OCI-LY7 (cell line): ENCODE results near the gene CDHR5. TPM values are rescaled to one million over a fixed set of nuclear protein-coding genes. Genes with fewer than 3 reads are reported as not detected.

ENCODE experiments used
- BruUV-seq: library from RNA; stranded (reverse); fragments of 400-500 nt; replicated peaks from 2 replicates; lab custom pipeline; 2021; lab: Mats Ljungman, UMichigan
- CTCF ChIA-PET: fragments of 300-600 bp; sonication (Branson Sonifier 250); formaldehyde crosslinking; loops from one replicate; lab custom pipeline; 2022; ENCODE audit warnings: antibody characterized with exemption; ENCODE audit not compliant: unreplicated experiment; lab: Charles Lee
- POLR2A ChIA-PET: fragments of 300-600 bp; sonication (Branson Sonifier 250); formaldehyde crosslinking; loops from one replicate; lab custom pipeline; 2022; ENCODE audit warnings: antibody characterized with exemption; lab: Charles Lee
- DNase-seq: peaks from one replicate; pipeline ENCODE4 v3.0.0-alpha.2; 2015; ENCODE audit warnings: low spot score
- H2AFZ ChIP-seq: fragments of 200-600 bp; sonication (generic), shearing (Covaris generic); 2 replicates; pipeline ENCODE4 v1.6.1; 2014; ENCODE audit warnings: mild to moderate bottlenecking, antibody characterized with exemption, low read length, moderate library complexity
- H3K27ac ChIP-seq: fragments of 200-600 bp; sonication (generic); 2 replicates; pipeline ENCODE4 v1.5.1; 2014; ENCODE audit warnings: mixed run types, low read depth, mild to moderate bottlenecking, moderate library complexity, low read length, inconsistent platforms; ENCODE audit not compliant: poor library complexity, severe bottlenecking
- H3K36me3 ChIP-seq: fragments of 200-600 bp; sonication (generic); 2 replicates; pipeline ENCODE4 v1.6.1; 2014; ENCODE audit warnings: mild to moderate bottlenecking, antibody characterized with exemption, low read length, moderate library complexity, mixed read lengths; ENCODE audit not compliant: insufficient read depth
- H3K4me1 ChIP-seq: fragments of 200-600 bp; sonication (generic); 2 replicates; pipeline ENCODE4 v1.5.1; 2014; ENCODE audit warnings: mild to moderate bottlenecking, low read length; ENCODE audit not compliant: insufficient read depth, poor library complexity, severe bottlenecking
- H3K4me2 ChIP-seq: fragments of 200-600 bp; sonication (generic); 2 replicates; pipeline ENCODE4 v1.6.1; 2014; ENCODE audit warnings: mild to moderate bottlenecking, low read length
- H3K4me3 ChIP-seq: fragments of 200-600 bp; sonication (generic); 2 replicates; pipeline ENCODE4 v1.5.1; 2014; ENCODE audit warnings: mild to moderate bottlenecking, low read depth, low read length; ENCODE audit not compliant: poor library complexity, severe bottlenecking
- H3K79me2 ChIP-seq: fragments of 200-600 bp; sonication (generic); 2 replicates; pipeline ENCODE4 v1.6.1; 2016; ENCODE audit warnings: low read depth, mild to moderate bottlenecking, low read length, moderate library complexity, mixed read lengths; ENCODE audit not compliant: insufficient read depth
- H3K9me2 ChIP-seq: fragments of 200-600 bp; sonication (generic); 2 replicates; pipeline ENCODE4 v1.6.1; 2016; ENCODE audit warnings: mild to moderate bottlenecking, low read length, mixed read lengths; ENCODE audit not compliant: insufficient read depth
- H3K9me3 ChIP-seq: fragments of 200-600 bp; sonication (generic); 2 replicates; pipeline ENCODE4 v1.6.1; 2014; ENCODE audit warnings: mild to moderate bottlenecking, mixed run types, low read length, mixed read lengths
- H4K20me1 ChIP-seq: fragments of 200-600 bp; sonication (generic); 2 replicates; pipeline ENCODE4 v1.6.1; 2014; ENCODE audit warnings: mild to moderate bottlenecking, antibody characterized with exemption, low read length, moderate library complexity, mixed read lengths; ENCODE audit not compliant: insufficient read depth
- CTCF ChIP-seq: fragments of 200-600 bp; sonication (generic); conservative IDR thresholded peaks from 2 replicates; pipeline ENCODE4 v1.5.1; 2014; ENCODE audit warnings: mild to moderate bottlenecking, antibody characterized with exemption, low read length, moderate library complexity, mixed read lengths
- EZH2phosphoT487 ChIP-seq: fragments of 200-600 bp; sonication (generic); IDR thresholded peaks from 2 replicates; pipeline ENCODE4 v1.6.1; 2018; ENCODE audit warnings: low read depth, borderline replicate concordance, mild to moderate bottlenecking, mixed run types, antibody characterized with exemption, low read length, moderate library complexity, mixed read lengths
- intact Hi-C: fragments of 100-400 bp; cut with micrococcal nuclease; formaldehyde crosslinking; loops from one replicate; pipeline ENCODE4 v1.10.0; 2022; ENCODE audit not compliant: unreplicated experiment
- total RNA-seq, 2 experiments: library from RNA; depleted of rRNA in 1 of 2; stranded (reverse); fragments of >200 nt in 1 of 2; shearing (Covaris generic) in 1 of 2; gene quantifications; 2 replicates each; pipeline ENCODE4 v1.2.3, GENCODE V29; 2014 to 2022

Gene CDHR5
- total RNA-seq, 2 experiments from 2014 or later: not detected

GRCh38 chr11:584287-584686 lies 40.5 kb downstream of the CDHR5 start:
- POLR2A ChIA-PET: interaction anchor here (0.7 kb wide), 1 partner anchor 177 kb away, joined by 9 read pairs; no protein-coding TSS in a partner anchor
- TF ChIP-seq EZH2phosphoT487 (no peak), CTCF (no peak)
- Histone ChIP-seq H3K4me1 (peaks cover 5% of the 10 kb centered on the region), H3K27ac (no peak overlapping the region), H4K20me1 (peaks cover 7% of the 10 kb centered on the region), H2AFZ (no peak overlapping the region), H3K79me2 (peaks cover 30% of the 10 kb centered on the region), H3K9me3 (no peaks in the 10 kb centered on the region), H3K4me2 (no peak overlapping the region), H3K4me3 (no peak overlapping the region), H3K9me2 (no peaks in the 10 kb centered on the region), H3K36me3 (peaks cover 75% of the 10 kb centered on the region)
- no peak for DNase-seq
- intact Hi-C loops: no loop called here
- BruUV-seq: no TSS peak
- CTCF ChIA-PET: no interaction called here

GRCh38 chr11:581752-582151 lies 43.0 kb downstream of the CDHR5 start:
- Histone ChIP-seq H3K36me3 (peaks cover 60% of the 10 kb centered on the region), H4K20me1 (peaks cover 29% of the 10 kb centered on the region), H3K4me2 (no peak overlapping the region), H3K4me3 (no peak overlapping the region), H3K27ac (no peak overlapping the region), H3K9me3 (no peaks in the 10 kb centered on the region), H3K9me2 (no peaks in the 10 kb centered on the region), H3K79me2 (peaks cover 56% of the 10 kb centered on the region), H2AFZ (no peak overlapping the region), H3K4me1 (peaks cover 25% of the 10 kb centered on the region)
- no peak for DNase-seq
- no TSS peak for BruUV-seq
- intact Hi-C loops: no loop called here
- ChIA-PET POLR2A (interaction anchor here (1.3 kb wide), 1 partner anchor 16 kb away, joined by 3 read pairs; no protein-coding TSS in a partner anchor), CTCF (no interaction called here)
- TF ChIP-seq EZH2phosphoT487 (no peak), CTCF (no peak)

GRCh38 chr11:581342-581741 lies 43.4 kb downstream of the CDHR5 start:
- intact Hi-C loops: no loop called here
- Histone ChIP-seq H4K20me1 (peaks cover 29% of the 10 kb centered on the region), H3K9me2 (no peaks in the 10 kb centered on the region), H3K4me3 (no peak overlapping the region), H3K36me3 (peaks cover 56% of the 10 kb centered on the region), H3K9me3 (no peaks in the 10 kb centered on the region), H3K4me2 (no peak overlapping the region), H2AFZ (no peak overlapping the region), H3K79me2 (peaks cover 56% of the 10 kb centered on the region), H3K27ac (no peak overlapping the region), H3K4me1 (peaks cover 25% of the 10 kb centered on the region)
- no TSS peak for BruUV-seq
- POLR2A ChIA-PET: interaction anchor here (1.3 kb wide), 1 partner anchor 16 kb away, joined by 3 read pairs; no protein-coding TSS in a partner anchor
- no peak for TF ChIP-seq CTCF
- TF ChIP-seq EZH2phosphoT487: no peak
- CTCF ChIA-PET: no interaction called here
- DNase-seq: no peak
